Measurements from ENCODE around the gene COPE. TPM values are rescaled to one million over a fixed set of nuclear protein-coding genes. Genes with fewer than 3 reads are reported as not detected.

Gene COPE
- total RNA-seq, 4 donors from 2014 or later, result 144 to 268 (median 179) TPM

DNA sequence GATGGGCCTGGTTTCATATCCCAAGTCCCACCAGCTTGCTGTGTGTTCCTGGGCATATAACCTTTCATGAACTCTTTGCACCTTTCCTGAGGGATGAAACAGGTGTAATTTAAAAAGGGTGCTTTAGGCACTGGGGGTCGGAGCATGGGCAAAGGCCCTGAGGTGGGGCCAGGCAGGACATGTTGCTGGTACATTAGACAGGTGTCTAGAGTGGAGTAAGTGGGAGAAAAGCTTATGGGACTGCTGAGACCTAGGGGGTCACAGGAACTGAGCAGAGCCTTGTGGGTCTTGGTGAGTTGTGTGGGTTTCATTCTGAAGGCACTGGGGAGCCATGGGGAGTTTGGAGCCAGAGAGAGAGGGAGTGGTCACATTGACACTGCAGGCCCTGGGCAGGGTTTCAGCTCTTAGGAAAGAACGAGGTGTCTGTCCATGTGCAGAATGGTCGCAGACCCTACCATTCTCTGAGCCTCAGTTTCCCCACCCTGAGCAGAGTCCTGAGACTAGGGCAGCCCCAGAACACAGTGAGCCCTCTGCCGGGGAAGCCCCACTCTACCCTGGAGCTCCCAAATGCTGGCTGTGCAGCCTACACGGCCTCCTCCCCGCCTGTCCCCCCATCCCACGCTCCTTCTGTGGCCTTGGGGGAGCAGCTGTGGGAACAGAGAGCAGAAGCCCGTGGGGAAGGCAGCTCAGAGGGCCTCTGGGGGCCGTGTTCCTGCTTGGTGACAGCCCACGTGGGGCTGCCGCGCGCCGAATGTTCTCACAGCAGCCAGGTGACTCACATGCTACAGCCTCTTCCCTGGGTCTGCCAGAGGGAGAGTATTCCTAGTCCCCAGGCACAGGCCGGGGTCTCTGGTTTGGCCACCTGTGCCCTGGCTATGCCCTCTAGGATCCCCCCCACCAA is 29.1 kb upstream of the COPE start:
- in situ Hi-C loops (cut with MboI; ENCODE audit: low pct_ligation_motif_present in 1 of 4, low pct_unique_long_range_greater_than_20kb in 1 of 4, low sequenced_read_pairs in 3 of 4), result no loop called here
- H3K27me3 ChIP-seq, result no peaks in the 10 kb centered on the region
- no peak overlapping the region for H3K4me3 ChIP-seq
- no peaks in the 10 kb centered on the region for H3K4me1 ChIP-seq
- no peaks in the 10 kb centered on the region for H3K9me3 ChIP-seq
- TF ChIP-seq POLR2AphosphoS5 (IDR thresholded peaks at IDR 0.05) (no peak), POLR2A (IDR thresholded peaks at IDR 0.05) (no peak), EP300 (IDR thresholded peaks at IDR 0.05; ENCODE audit: low read depth) (no peak), CTCF (IDR thresholded peaks at IDR 0.05) (no peak)
- WGBS, 2 donors (ENCODE audit: low coverage in 1 of 2), result 82% methylated on average over 11 of the region's 15 CpGs; no CpG with 5 or more reads in 1 of the 2 donors
- no peak overlapping the region for H3K27ac ChIP-seq
- intact Hi-C loops (cut with DNase I; ENCODE audit: low total_unique reads), result no loop called here
- no peaks in the 10 kb centered on the region for H3K36me3 ChIP-seq
- no peak for DNase-seq

DNA sequence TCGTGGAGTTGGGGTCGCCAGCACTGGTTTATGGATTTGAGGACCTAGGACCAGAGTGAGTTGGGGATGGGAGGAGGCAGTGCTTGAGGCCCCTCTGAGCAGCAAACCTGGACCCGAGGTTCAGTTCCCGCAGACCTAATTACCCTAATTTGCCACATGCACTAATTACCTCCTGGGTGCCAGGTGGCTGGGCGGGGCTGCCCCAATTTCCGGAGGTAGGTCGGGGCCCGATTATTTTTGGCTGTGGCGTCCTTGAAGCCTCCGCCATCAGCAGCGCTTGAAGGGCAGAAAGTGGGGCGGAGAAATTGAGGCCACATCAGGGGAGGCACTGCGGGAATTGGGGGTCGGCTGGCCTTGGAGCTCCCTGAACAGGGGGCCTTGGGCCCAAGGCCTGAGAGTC is 27.7 kb upstream of the COPE start:
- H3K36me3 ChIP-seq, result no peaks in the 10 kb centered on the region
- H3K9me3 ChIP-seq, result no peaks in the 10 kb centered on the region
- no peak overlapping the region for H3K4me3 ChIP-seq
- H3K27ac ChIP-seq, result no peak overlapping the region
- no peaks in the 10 kb centered on the region for H3K4me1 ChIP-seq
- TF ChIP-seq CTCF (IDR thresholded peaks at IDR 0.05) (no peak), POLR2A (IDR thresholded peaks at IDR 0.05) (no peak), POLR2AphosphoS5 (IDR thresholded peaks at IDR 0.05) (no peak), EP300 (IDR thresholded peaks at IDR 0.05; ENCODE audit: low read depth) (no peak)
- intact Hi-C loops (cut with DNase I; ENCODE audit: low total_unique reads) (no loop called here), in situ Hi-C loops (cut with MboI; ENCODE audit: low pct_ligation_motif_present in 1 of 4, low pct_unique_long_range_greater_than_20kb in 1 of 4, low sequenced_read_pairs in 3 of 4) (no loop called here)
- peaks cover under 1% of the 10 kb centered on the region for H3K27me3 ChIP-seq
- DNase-seq, result peak; percentile 69
- WGBS, 2 donors (ENCODE audit: low coverage in 1 of 2), result 61% methylated on average over 13 of the region's 14 CpGs; no CpG with 5 or more reads in 1 of the 2 donors

- no peak for TF ChIP-seq CTCF (IDR thresholded peaks at IDR 0.05)
- TF ChIP-seq POLR2AphosphoS5 (IDR thresholded peaks at IDR 0.05), result no peak
- no peak for TF ChIP-seq POLR2A (IDR thresholded peaks at IDR 0.05)
- TF ChIP-seq EP300 (IDR thresholded peaks at IDR 0.05; ENCODE audit: low read depth), result no peak
- Histone ChIP-seq H3K36me3 (no peaks in the 10 kb centered on the region), H3K4me1 (peaks cover 0 to 4% (median 0%) of the 10 kb centered on the region in 4 donors), H3K27ac (no peak overlapping the region), H3K4me3 (no peak overlapping the region), H3K9me3 (no peaks in the 10 kb centered on the region), H3K27me3 (peaks cover 6% of the 10 kb centered on the region)
- intact Hi-C loops (cut with DNase I; ENCODE audit: low total_unique reads) (no loop called here), in situ Hi-C loops (cut with MboI; ENCODE audit: low pct_ligation_motif_present in 1 of 4, low pct_unique_long_range_greater_than_20kb in 1 of 4, low sequenced_read_pairs in 3 of 4) (no loop called here)
- DNase-seq, result no peak
These were observed 27.1 kb upstream of the COPE start for GRCh38 chr19:18946335-18946734.

- WGBS, 2 donors (ENCODE audit: low coverage in 1 of 2), result 78 to 94% methylated on average over 5 to 9 of the region's 9 CpGs
- Histone ChIP-seq H3K4me3 (no peak overlapping the region), H3K27ac (no peak overlapping the region), H3K9me3 (no peaks in the 10 kb centered on the region), H3K4me1 (peaks cover 0 to 10% (median 5%) of the 10 kb centered on the region in 4 donors), H3K27me3 (peaks cover 13% of the 10 kb centered on the region), H3K36me3 (no peaks in the 10 kb centered on the region)
- intact Hi-C loops (cut with DNase I; ENCODE audit: low total_unique reads) (no loop called here), in situ Hi-C loops (cut with MboI; ENCODE audit: low pct_ligation_motif_present in 1 of 4, low pct_unique_long_range_greater_than_20kb in 1 of 4, low sequenced_read_pairs in 3 of 4) (no loop called here)
- TF ChIP-seq POLR2A (IDR thresholded peaks at IDR 0.05) (no peak), POLR2AphosphoS5 (IDR thresholded peaks at IDR 0.05) (no peak), EP300 (IDR thresholded peaks at IDR 0.05; ENCODE audit: low read depth) (no peak), CTCF (IDR thresholded peaks at IDR 0.05) (no peak)
- no peak for DNase-seq
These were observed 26.1 kb upstream of the COPE start for GRCh38 chr19:18945297-18945696.

Measured in transverse colon (tissue), 4 donors.